ENCODE results near the gene CRYZ.
"Not testable (repeated sequence)": the region's sequence is repeated elsewhere in the genome, so short reads cannot be mapped to it uniquely, and the experiment has no call there.

CRYZ gene

DNA sequence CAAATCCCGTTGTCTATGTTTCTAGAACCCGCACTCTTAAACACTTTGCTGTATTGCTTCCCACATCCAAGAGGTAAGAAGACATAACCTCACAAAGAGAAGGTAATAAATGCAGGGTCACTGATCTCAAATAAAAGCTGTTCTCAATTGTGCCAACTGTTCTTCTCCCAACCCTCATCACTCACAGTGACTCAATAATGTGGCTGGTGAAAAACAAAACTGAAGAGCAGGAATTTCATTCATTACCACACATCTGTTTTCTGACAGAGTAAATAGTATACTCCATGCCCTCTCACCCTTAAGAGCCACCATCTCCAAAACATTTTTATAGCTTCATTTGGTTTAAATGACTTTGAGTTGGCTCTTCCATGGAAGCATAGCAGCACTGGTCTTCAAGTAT lies 53.0 kb downstream of the CRYZ start:
- no peak for DNase-seq

- no peak for DNase-seq
Measured at GRCh38 chr1:74677926-74678325, 54.9 kb downstream of the CRYZ start.

- no peak for DNase-seq
Measured at GRCh38 chr1:74674278-74675048, 58.4 kb downstream of the CRYZ start.

GRCh38 chr1:74673351-74674111 lies 59.3 kb downstream of the CRYZ start, which contains the start of gene ERICH3:
Gene ERICH3, minus strand, starts transcription at chr1:74673792. Its CDS starts 273 bp downstream, at chr1:74673519.
- no peak for DNase-seq

DNA sequence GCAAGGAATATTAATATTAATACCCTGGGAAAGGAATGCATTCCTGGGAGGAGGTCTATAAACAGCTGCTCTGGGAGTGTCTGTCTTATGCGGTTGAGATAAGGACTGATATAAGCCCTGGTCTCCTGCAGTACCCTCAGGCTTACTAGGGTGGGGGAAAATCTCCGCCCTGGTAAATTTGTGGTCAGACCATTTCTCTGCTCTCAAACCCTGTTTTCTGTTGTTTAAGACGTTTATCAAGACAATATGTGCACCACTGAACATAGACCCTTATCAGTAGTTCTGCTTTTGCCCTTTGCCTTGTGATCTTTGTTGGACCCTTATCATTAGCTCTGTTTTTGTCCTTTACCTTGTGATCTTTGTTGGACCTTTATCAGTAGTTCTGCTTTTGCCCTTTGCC lies 62.0 kb downstream of the CRYZ start:
- DNase-seq, result not testable (repeated sequence)

Measured in CD4-positive, alpha-beta T cell treated with Interleukin-21 for 1 hour (primary cell).